VCaP (cell line): Measurements from ENCODE around the gene PTGR1.
"Not testable (repeated sequence)": the region's sequence is repeated elsewhere in the genome, so short reads cannot be mapped to it uniquely, and the experiment has no call there.

Experiments
- H3K27ac ChIP-seq: fragments of 450-650 bp; 2 replicates; pipeline ENCODE4 v1.5.1; 2017
- TF ChIP-seq, protein P1 (sequence below): fragments of 450-650 bp; conservative IDR thresholded peaks from 2 replicates; pipeline ENCODE4 v1.5.1; 2017; ENCODE audit warnings: mild to moderate bottlenecking, moderate library complexity

Gene PTGR1

GRCh38 chr9:111566234-111566633 lies 33.2 kb downstream of the PTGR1 start:
- TF ChIP-seq, protein P1, sequence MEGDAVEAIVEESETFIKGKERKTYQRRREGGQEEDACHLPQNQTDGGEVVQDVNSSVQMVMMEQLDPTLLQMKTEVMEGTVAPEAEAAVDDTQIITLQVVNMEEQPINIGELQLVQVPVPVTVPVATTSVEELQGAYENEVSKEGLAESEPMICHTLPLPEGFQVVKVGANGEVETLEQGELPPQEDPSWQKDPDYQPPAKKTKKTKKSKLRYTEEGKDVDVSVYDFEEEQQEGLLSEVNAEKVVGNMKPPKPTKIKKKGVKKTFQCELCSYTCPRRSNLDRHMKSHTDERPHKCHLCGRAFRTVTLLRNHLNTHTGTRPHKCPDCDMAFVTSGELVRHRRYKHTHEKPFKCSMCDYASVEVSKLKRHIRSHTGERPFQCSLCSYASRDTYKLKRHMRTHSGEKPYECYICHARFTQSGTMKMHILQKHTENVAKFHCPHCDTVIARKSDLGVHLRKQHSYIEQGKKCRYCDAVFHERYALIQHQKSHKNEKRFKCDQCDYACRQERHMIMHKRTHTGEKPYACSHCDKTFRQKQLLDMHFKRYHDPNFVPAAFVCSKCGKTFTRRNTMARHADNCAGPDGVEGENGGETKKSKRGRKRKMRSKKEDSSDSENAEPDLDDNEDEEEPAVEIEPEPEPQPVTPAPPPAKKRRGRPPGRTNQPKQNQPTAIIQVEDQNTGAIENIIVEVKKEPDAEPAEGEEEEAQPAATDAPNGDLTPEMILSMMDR: no peak
- no peak overlapping the region for H3K27ac ChIP-seq

DNA sequence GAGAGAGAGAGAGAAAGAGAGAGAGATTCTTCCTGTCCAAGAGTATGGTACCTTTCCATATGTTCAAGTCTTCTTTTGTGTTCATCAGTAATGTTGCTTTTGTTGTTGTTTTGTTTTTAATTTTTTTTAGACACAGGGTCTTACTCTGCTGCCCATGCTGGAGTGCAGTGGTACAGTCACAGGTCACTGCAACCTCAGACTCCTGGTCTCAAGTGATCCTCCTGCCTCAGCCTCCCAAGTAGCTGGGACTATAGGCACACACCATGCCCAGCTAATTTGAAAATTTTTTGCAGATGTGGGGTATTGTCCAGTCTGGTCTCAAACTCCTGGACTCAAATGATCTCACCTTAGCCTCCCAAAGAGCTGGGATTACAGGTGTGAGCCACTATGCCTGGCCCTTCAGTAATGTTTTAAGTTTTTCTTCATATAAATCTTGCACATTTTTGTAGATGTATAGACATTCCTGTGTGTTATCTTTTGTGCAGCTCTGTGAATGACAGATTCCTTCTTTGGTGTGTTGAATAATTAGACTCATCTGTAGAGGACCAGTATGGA lies 38.2 kb downstream of the PTGR1 start:
- TF ChIP-seq, protein P1: no peak
- no peak overlapping the region for H3K27ac ChIP-seq

- no peak overlapping the region for H3K27ac ChIP-seq
- TF ChIP-seq, protein P1: no peak
These were observed 40.3 kb downstream of the PTGR1 start for GRCh38 chr9:111559000-111559610.

DNA sequence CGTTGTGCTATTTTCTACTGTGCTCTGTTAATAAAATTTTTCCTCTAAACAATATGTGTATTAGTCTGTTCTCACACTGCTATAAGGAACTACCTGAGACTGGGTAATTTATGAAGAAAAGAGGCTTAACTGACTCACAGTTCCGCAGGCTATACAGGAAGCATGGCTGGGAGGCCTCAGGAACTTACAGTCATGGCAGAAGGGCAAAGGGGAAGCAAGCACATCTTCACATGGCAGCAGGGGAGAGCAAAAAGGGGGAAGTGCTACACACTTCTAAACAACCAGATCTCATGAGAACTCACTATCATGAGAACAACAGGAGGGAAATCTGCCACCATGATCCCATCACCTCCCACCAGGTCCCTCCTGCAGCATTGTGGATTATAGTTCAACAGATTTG lies 44.0 kb downstream of the PTGR1 start:
- H3K27ac ChIP-seq: not testable (repeated sequence)

- TF ChIP-seq, protein P1: no peak
- H3K27ac ChIP-seq: no peak overlapping the region
These were observed 50.8 kb downstream of the PTGR1 start for GRCh38 chr9:111548623-111549022.

DNA sequence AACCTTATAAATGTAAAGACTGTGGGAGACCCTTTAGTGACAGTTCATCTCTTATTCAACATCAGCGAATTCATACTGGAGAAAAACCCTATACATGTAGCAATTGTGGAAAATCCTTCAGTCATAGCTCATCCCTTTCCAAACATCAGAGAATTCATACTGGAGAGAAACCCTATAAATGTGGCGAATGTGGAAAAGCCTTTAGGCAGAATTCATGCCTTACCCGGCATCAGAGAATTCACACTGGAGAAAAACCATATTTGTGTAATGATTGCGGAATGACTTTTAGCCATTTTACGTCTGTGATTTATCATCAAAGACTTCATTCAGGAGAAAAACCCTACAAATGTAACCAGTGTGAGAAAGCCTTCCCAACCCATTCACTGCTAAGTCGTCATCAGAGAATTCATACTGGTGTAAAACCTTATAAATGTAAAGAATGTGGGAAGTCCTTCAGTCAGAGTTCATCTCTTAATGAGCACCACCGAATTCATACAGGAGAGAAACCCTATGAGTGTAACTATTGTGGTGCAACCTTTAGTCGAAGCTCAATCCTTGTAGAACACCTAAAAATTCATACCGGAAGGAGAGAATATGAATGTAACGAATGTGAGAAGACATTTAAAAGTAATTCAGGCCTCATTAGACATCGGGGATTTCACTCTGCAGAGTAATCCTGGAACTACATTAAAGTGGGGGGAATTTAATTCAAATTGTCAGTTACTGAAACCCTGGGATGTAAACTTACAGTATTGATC lies 56.8 kb downstream of the PTGR1 start:
- TF ChIP-seq, protein P1: no peak
- no peak overlapping the region for H3K27ac ChIP-seq

DNA sequence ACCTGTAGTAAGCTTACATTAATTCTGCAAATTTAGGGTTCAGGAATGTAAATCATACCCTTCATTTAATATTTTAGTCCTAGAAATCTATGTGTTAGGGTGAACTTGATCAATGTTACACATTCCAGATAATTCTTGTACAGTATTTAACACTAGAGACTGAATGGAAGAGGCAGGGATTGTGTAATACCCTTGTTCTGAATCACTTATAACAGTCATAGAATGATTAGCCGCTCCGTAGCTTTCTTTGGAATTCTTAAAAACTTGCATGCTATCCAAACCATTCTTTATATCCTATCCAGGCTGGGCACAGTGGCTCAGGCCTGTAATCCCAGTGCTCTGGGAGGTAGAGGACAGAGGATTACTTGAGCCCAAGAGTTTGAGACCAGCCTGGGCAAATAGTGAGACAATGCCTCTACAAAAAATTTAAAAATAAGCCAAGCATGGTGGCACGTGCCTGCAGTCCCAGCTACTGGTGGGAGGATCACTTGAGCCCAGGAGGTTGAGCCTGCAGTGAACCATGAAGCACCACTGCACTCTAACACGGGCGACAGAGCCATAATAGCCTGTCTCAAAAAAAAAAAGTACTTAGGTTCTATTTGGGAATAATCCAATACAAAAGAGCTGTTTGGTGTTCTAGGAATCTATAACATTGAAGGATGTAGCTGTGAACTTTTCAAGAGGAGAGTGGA lies 66.2 kb downstream of the PTGR1 start:
- TF ChIP-seq, protein P1: no peak
- no peak overlapping the region for H3K27ac ChIP-seq
